Erythroblast (primary cell): ENCODE results near the gene ZRANB1.

Experiments used
- GATA1 ChIP-seq: IDR thresholded peaks from 2 replicates; pipeline ENCODE4 v1.6.1; 2011; ENCODE audit warnings: low read depth, mild to moderate bottlenecking, control low read depth, low read length, moderate library complexity
- POLR2A ChIP-seq: IDR thresholded peaks from 2 replicates; pipeline ENCODE4 v1.6.1; 2011; ENCODE audit warnings: mild to moderate bottlenecking, low read length

- TF ChIP-seq POLR2A = no peak
- TF ChIP-seq GATA1 = no peak
Measured at GRCh38 chr10:125035136-125035535, 93.2 kb downstream of the ZRANB1 start.
